Uterus (tissue), 2 donors: Measurements from ENCODE around the gene MST1R.

Experiments used
- POLR2A ChIP-seq, 2 donors: fragments of 450-650 bp; IDR thresholded peaks; one replicate each; pipeline ENCODE4 v1.6.1; 2016; ENCODE audit warnings: antibody characterized with exemption in 2 of 2, mild to moderate bottlenecking in 1 of 2, moderate library complexity in 1 of 2
- TF ChIP-seq, protein P1 (sequence below), 4 experiments: fragments of 200-600 bp in 2 of 4; fragments of 450-650 bp in 2 of 4; sonication (generic) in 2 of 4; IDR thresholded peaks; one replicate each; pipeline ENCODE4 v1.5.1; 2016 to 2019; ENCODE audit warnings: antibody characterized with exemption in 4 of 4, mild to moderate bottlenecking in 2 of 4, moderate library complexity in 1 of 4

DNA sequence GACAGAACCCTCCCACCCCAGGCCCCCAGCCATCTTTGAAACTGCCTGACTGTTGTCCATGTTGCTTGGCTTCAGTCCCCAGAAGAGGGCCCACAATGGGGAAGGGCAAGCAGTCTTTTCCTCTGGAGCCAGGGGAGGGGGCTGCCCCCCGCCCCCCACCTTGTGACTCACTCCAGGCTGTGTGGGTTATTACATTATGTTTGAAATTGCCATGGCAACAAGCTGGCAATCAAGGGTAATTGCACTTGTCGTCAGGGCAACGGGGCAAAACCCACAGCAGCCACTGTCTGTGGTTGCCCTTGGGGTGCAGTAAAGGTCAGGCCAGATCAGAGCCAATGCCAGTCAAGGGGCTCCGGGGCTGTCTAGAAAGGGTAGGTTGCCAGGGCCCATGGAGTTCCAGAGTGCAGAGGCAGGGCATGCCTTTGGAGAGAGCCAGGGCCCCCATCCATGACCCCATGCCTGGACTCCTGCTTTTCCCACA lies 30.8 kb downstream of the MST1R start:
- TF ChIP-seq, protein P1, sequence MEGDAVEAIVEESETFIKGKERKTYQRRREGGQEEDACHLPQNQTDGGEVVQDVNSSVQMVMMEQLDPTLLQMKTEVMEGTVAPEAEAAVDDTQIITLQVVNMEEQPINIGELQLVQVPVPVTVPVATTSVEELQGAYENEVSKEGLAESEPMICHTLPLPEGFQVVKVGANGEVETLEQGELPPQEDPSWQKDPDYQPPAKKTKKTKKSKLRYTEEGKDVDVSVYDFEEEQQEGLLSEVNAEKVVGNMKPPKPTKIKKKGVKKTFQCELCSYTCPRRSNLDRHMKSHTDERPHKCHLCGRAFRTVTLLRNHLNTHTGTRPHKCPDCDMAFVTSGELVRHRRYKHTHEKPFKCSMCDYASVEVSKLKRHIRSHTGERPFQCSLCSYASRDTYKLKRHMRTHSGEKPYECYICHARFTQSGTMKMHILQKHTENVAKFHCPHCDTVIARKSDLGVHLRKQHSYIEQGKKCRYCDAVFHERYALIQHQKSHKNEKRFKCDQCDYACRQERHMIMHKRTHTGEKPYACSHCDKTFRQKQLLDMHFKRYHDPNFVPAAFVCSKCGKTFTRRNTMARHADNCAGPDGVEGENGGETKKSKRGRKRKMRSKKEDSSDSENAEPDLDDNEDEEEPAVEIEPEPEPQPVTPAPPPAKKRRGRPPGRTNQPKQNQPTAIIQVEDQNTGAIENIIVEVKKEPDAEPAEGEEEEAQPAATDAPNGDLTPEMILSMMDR (IDR thresholded peaks at IDR 0.05), result no peak
- no peak for TF ChIP-seq POLR2A (IDR thresholded peaks at IDR 0.05)
